Duodenal mucosa (tissue), 2 donors: ENCODE results near the gene TUG1.

Experiments used
- H3K27ac ChIP-seq: one replicate; pipeline ENCODE4 v1.7.0; 2013; ENCODE audit warnings: low read depth, low read length
- H3K27me3 ChIP-seq, 2 donors: one replicate each; pipeline ENCODE4 v1.7.0; 2013; ENCODE audit warnings: low read length in 2 of 2, control low read depth in 1 of 2; ENCODE audit not compliant: insufficient read depth in 2 of 2, control insufficient read depth in 1 of 2
- H3K36me3 ChIP-seq, 2 donors: one replicate each; pipeline ENCODE4 v1.7.0; 2013; ENCODE audit warnings: low read length in 2 of 2, control low read depth in 1 of 2; ENCODE audit not compliant: insufficient read depth in 2 of 2, control insufficient read depth in 1 of 2
- H3K4me1 ChIP-seq, 2 donors: one replicate each; pipeline ENCODE4 v1.7.0; 2013; ENCODE audit warnings: low read length in 2 of 2, control low read depth in 1 of 2; ENCODE audit not compliant: insufficient read depth in 2 of 2, control insufficient read depth in 1 of 2
- H3K4me3 ChIP-seq, 2 donors: one replicate each; pipeline ENCODE4 v1.7.0; 2013; ENCODE audit warnings: low read length in 2 of 2, low read depth in 1 of 2
- H3K9ac ChIP-seq, 2 donors: one replicate each; pipeline ENCODE4 v1.7.0; 2013; ENCODE audit warnings: low read length in 2 of 2, low read depth in 1 of 2
- H3K9me3 ChIP-seq, 2 donors: one replicate each; pipeline ENCODE4 v1.7.0; 2013; ENCODE audit warnings: low read length in 2 of 2, control low read depth in 1 of 2; ENCODE audit not compliant: control insufficient read depth in 1 of 2

TUG1 gene

GRCh38 chr22:30946354-30946753 is 22.7 kb upstream of the TUG1 start:
- H3K27me3 ChIP-seq: no peaks in the 10 kb centered on the region
- no peak overlapping the region for H3K4me3 ChIP-seq
- no peak overlapping the region for H3K27ac ChIP-seq
- H3K4me1 ChIP-seq: no peaks in the 10 kb centered on the region
- H3K36me3 ChIP-seq: peaks cover 53 to 82% of the 10 kb centered on the region in 2 donors
- H3K9me3 ChIP-seq: no peaks in the 10 kb centered on the region
- no peak overlapping the region for H3K9ac ChIP-seq

GRCh38 chr22:30947173-30947815 is 21.8 kb upstream of the TUG1 start:
- no peaks in the 10 kb centered on the region for H3K27me3 ChIP-seq
- no peak overlapping the region for H3K4me3 ChIP-seq
- no peak overlapping the region for H3K27ac ChIP-seq
- H3K9ac ChIP-seq: no peak overlapping the region
- peaks cover 44 to 77% of the 10 kb centered on the region in 2 donors for H3K36me3 ChIP-seq
- no peaks in the 10 kb centered on the region for H3K4me1 ChIP-seq
- no peaks in the 10 kb centered on the region for H3K9me3 ChIP-seq

- H3K27ac ChIP-seq: no peak overlapping the region
- H3K4me3 ChIP-seq: no peak overlapping the region
- H3K4me1 ChIP-seq: no peaks in the 10 kb centered on the region
- H3K9me3 ChIP-seq: no peaks in the 10 kb centered on the region
- H3K27me3 ChIP-seq: no peaks in the 10 kb centered on the region
- no peak overlapping the region for H3K9ac ChIP-seq
- peaks cover 46 to 80% of the 10 kb centered on the region in 2 donors for H3K36me3 ChIP-seq
Measured at GRCh38 chr22:30947816-30948454, 21.1 kb upstream of the TUG1 start.

GRCh38 chr22:30948930-30949342 is 20.1 kb upstream of the TUG1 start:
- Histone ChIP-seq H3K27ac (no peak overlapping the region), H3K4me1 (no peaks in the 10 kb centered on the region), H3K27me3 (no peaks in the 10 kb centered on the region), H3K9ac (no peak overlapping the region), H3K36me3 (peaks cover 48 to 81% of the 10 kb centered on the region in 2 donors), H3K4me3 (no peak overlapping the region), H3K9me3 (no peaks in the 10 kb centered on the region)

GRCh38 chr22:30949934-30950660 is 19.0 kb upstream of the TUG1 start:
- no peaks in the 10 kb centered on the region for H3K4me1 ChIP-seq
- no peaks in the 10 kb centered on the region for H3K9me3 ChIP-seq
- no peak overlapping the region for H3K9ac ChIP-seq
- peaks cover 36 to 77% of the 10 kb centered on the region in 2 donors for H3K36me3 ChIP-seq
- no peak overlapping the region for H3K27ac ChIP-seq
- H3K4me3 ChIP-seq: no peak overlapping the region
- H3K27me3 ChIP-seq: no peaks in the 10 kb centered on the region

GRCh38 chr22:30953206-30953605 is 15.9 kb upstream of the TUG1 start:
- Histone ChIP-seq H3K4me3 (no peak overlapping the region), H3K27ac (no peak overlapping the region), H3K4me1 (no peaks in the 10 kb centered on the region), H3K9me3 (no peaks in the 10 kb centered on the region), H3K9ac (no peak overlapping the region), H3K36me3 (peaks cover 17 to 58% of the 10 kb centered on the region in 2 donors), H3K27me3 (no peaks in the 10 kb centered on the region)

- H3K4me3 ChIP-seq: no peak overlapping the region
- H3K4me1 ChIP-seq: no peaks in the 10 kb centered on the region
- no peak overlapping the region for H3K27ac ChIP-seq
- peaks cover 7 to 38% of the 10 kb centered on the region in 2 donors for H3K36me3 ChIP-seq
- no peaks in the 10 kb centered on the region for H3K27me3 ChIP-seq
- no peak overlapping the region for H3K9ac ChIP-seq
- H3K9me3 ChIP-seq: no peaks in the 10 kb centered on the region
Measured at GRCh38 chr22:30955153-30955552, 13.9 kb upstream of the TUG1 start.

- H3K27me3 ChIP-seq: no peaks in the 10 kb centered on the region
- no peak overlapping the region for H3K9ac ChIP-seq
- H3K36me3 ChIP-seq: no peaks in the 10 kb centered on the region
- no peak overlapping the region for H3K27ac ChIP-seq
- H3K9me3 ChIP-seq: no peaks in the 10 kb centered on the region
- peaks cover 8 to 15% of the 10 kb centered on the region in 2 donors for H3K4me1 ChIP-seq
- H3K4me3 ChIP-seq: no peak overlapping the region
Measured at GRCh38 chr22:30964858-30965257, 4.2 kb upstream of the TUG1 start.

- peak within 1 kb of the TSS; percentile 71 to 77 for H3K9ac ChIP-seq
- H3K4me1 ChIP-seq: peaks cover 24 to 34% of the 10 kb centered on the region in 2 donors
- H3K27me3 ChIP-seq: no peaks in the 10 kb centered on the region
- peak within 1 kb of the TSS; percentile 83 to 89 for H3K4me3 ChIP-seq
- peaks cover 10 to 18% of the 10 kb centered on the region in 2 donors for H3K9me3 ChIP-seq
- H3K36me3 ChIP-seq: peaks cover 20 to 24% of the 10 kb centered on the region in 2 donors
- H3K27ac ChIP-seq: peak within 1 kb of the TSS; percentile 87
Measured at GRCh38 chr22:30968015-30968923, 796 bp upstream of the TUG1 start, which contains the start of gene MORC2. Gene MORC2 (minus strand): TSS chr22:30968774. CDS start chr22:30967889, 885 bp downstream.
